HepG2 (cell line): ENCODE results near the gene SAE1. TPM values are rescaled to one million over a fixed set of nuclear protein-coding genes. Genes with fewer than 3 reads are reported as not detected.

Experiments
- ARNT ChIP-seq: fragments of 450-650 bp; IDR thresholded peaks from 2 replicates; pipeline ENCODE4 v1.6.1; 2017
- ARNTL ChIP-seq: sonication (generic); formaldehyde crosslinking; IDR thresholded peaks from 2 replicates; pipeline ENCODE4 v1.4.0; 2020; ENCODE audit warnings: mild to moderate bottlenecking, missing genetic modification reagents
- ATF1 ChIP-seq: IDR thresholded peaks from 2 replicates; pipeline ENCODE4 v1.6.1; 2016; ENCODE audit warnings: mild to moderate bottlenecking, control low read depth
- CHD2 ChIP-seq: IDR thresholded peaks from 2 replicates; pipeline ENCODE4 v1.6.1; 2011; ENCODE audit warnings: low read depth, low read length, improper control_type of control experiment
- ESRRA ChIP-seq: sonication (generic); formaldehyde crosslinking; IDR thresholded peaks from 2 replicates; pipeline ENCODE4 v1.5.1; 2020; ENCODE audit warnings: mild to moderate bottlenecking, low read depth, missing genetic modification reagents
- GABPA ChIP-seq, 2 experiments: IDR thresholded peaks; 2 replicates each; pipeline ENCODE4 v1.6.1; 2011 to 2016; ENCODE audit warnings: low read depth in 2 of 2, low read length in 1 of 2, missing biosample characterization in 1 of 2, missing genetic modification characterization in 1 of 2
- HDAC6 ChIP-seq: fragments of 200-600 bp; sonication (generic); IDR thresholded peaks from 2 replicates; pipeline ENCODE4 v1.7.0; 2017; ENCODE audit warnings: mild to moderate bottlenecking, antibody characterized with exemption, low read length, low read depth
- IKZF4 ChIP-seq: sonication (generic); formaldehyde crosslinking; IDR thresholded peaks from 2 replicates; pipeline ENCODE4 v1.5.1; 2020; ENCODE audit warnings: borderline replicate concordance, mild to moderate bottlenecking, low read depth, missing genetic modification reagents; ENCODE audit errors: not compliant biosample characterization
- POGZ ChIP-seq: sonication (generic); formaldehyde crosslinking; IDR thresholded peaks from 2 replicates; pipeline ENCODE4 v1.4.0; 2020; ENCODE audit warnings: mild to moderate bottlenecking, missing genetic modification reagents
- POLR2AphosphoS2 ChIP-seq: IDR thresholded peaks from 2 replicates; pipeline ENCODE4 v1.6.1; 2011; ENCODE audit warnings: low read depth, low read length, improper control_type of control experiment
- RAD21 ChIP-seq: fragments of 450-650 bp; formaldehyde crosslinking; IDR thresholded peaks from 2 replicates; pipeline ENCODE4 v1.5.0; 2020; ENCODE audit warnings: mild to moderate bottlenecking
- SCMH1 ChIP-seq: sonication (generic); formaldehyde crosslinking; IDR thresholded peaks from 2 replicates; pipeline ENCODE4 v1.9.0; 2021; ENCODE audit warnings: missing genetic modification reagents, mild to moderate bottlenecking, borderline replicate concordance
- SKI ChIP-seq: fragments of 450-650 bp; IDR thresholded peaks from one replicate; pipeline ENCODE4 v1.6.1; 2018; ENCODE audit warnings: mild to moderate bottlenecking; ENCODE audit not compliant: partially characterized antibody
- SP5 ChIP-seq: IDR thresholded peaks from 2 replicates; pipeline ENCODE4 v1.6.1; 2016; ENCODE audit warnings: low read depth, borderline replicate concordance
- TOPORS ChIP-seq: sonication (generic); formaldehyde crosslinking; IDR thresholded peaks from 2 replicates; pipeline ENCODE4 v1.8.0; 2023; ENCODE audit warnings: mild to moderate bottlenecking, missing genetic modification reagents
- U2AF2 ChIP-seq: fragments of 200-400 bp; formaldehyde crosslinking; IDR thresholded peaks from 2 replicates; pipeline ENCODE4 v1.6.1; 2017; ENCODE audit warnings: low read depth, mild to moderate bottlenecking, low read length
- ZNF276 ChIP-seq: sonication (generic); formaldehyde crosslinking; IDR thresholded peaks from 2 replicates; pipeline ENCODE4 v1.4.0; 2020; ENCODE audit warnings: mild to moderate bottlenecking, low read depth, missing genetic modification reagents
- ZNF296 ChIP-seq: sonication (generic); formaldehyde crosslinking; conservative IDR thresholded peaks from 2 replicates; pipeline ENCODE4 v1.5.0; 2020; ENCODE audit warnings: mild to moderate bottlenecking, missing genetic modification reagents
- ZNF652 ChIP-seq: IDR thresholded peaks from 2 replicates; pipeline ENCODE4 v1.6.1; 2016; ENCODE audit warnings: low read depth, borderline replicate concordance
- ZNF770 ChIP-seq: sonication (generic); formaldehyde crosslinking; IDR thresholded peaks from 2 replicates; pipeline ENCODE4 v1.5.0; 2020; ENCODE audit warnings: mild to moderate bottlenecking, missing genetic modification reagents
- ZNF800 ChIP-seq: sonication (generic); formaldehyde crosslinking; IDR thresholded peaks from 2 replicates; pipeline ENCODE4 v1.4.0; 2020; ENCODE audit warnings: missing genetic modification reagents
- polyA plus RNA-seq, 8 experiments: library from polyadenylated mRNA; depleted of rRNA in 3 of 8; stranded (reverse) in 7 of 8; unstranded in 1 of 8; fragments of >200 nt; fragmentation: Illumina TruSeq in 4 of 8; extraction: Trizol in 4 of 8; gene quantifications; 2 replicates each; pipeline versions ENCODE4 v1.2.1 to v1.2.3, GENCODE V29; 2011 to 2016; ENCODE audit warnings: low read depth in 4 of 8, missing spikeins in 1 of 8, mixed read lengths in 1 of 8; ENCODE audit not compliant: insufficient read depth in 1 of 8
- total RNA-seq, 5 experiments: library from RNA; depleted of rRNA; stranded (reverse); fragments of >200 nt; fragmentation: Illumina TruSeq; extraction: Trizol; gene quantifications; 2 replicates each; pipeline ENCODE4 v1.2.3, GENCODE V29; 2016; ENCODE audit warnings: low read depth in 1 of 5
- TF ChIP-seq, protein P1 (sequence below): sonication (generic); formaldehyde crosslinking; IDR thresholded peaks from 2 replicates; pipeline ENCODE4 v1.4.0; 2020; ENCODE audit warnings: missing genetic modification reagents
- TF ChIP-seq, protein P2 (sequence below): sonication (generic); formaldehyde crosslinking; IDR thresholded peaks from 2 replicates; pipeline ENCODE4 v1.8.1; 2023; ENCODE audit warnings: mild to moderate bottlenecking, missing genetic modification reagents

The SAE1 gene
- total and polyA plus RNA-seq, 2 of the 13 experiments (the other 11 are each of a cell fraction or from before 2014, with no cell fraction given) = 87.6 to 197 TPM

- TF ChIP-seq ATF1 (CRISPR knock-in tag) (peak; percentile 55; the same call in 1 of the 2 replicates), U2AF2 (peak; percentile 85; the same call in 1 of the 2 replicates), POLR2AphosphoS2 (no peak), HDAC6 (no peak), SP5 (peak; percentile 89), TOPORS (CRISPR knock-in tag) (no peak), ZNF276 (CRISPR knock-in tag) (no peak), POGZ (CRISPR knock-in tag) (peak; percentile 47), ZNF800 (CRISPR knock-in tag) (no peak), ZNF296 (CRISPR knock-in tag) (no peak), ZNF770 (CRISPR knock-in tag) (peak; percentile 26; the same call in 1 of the 2 replicates), ZNF652 (CRISPR knock-in tag) (no peak; the same call in 1 of the 2 replicates), ARNTL (peak; percentile 90), ARNT (no peak), RAD21 (CRISPR knock-in tag) (peak; percentile 49), GABPA (IDR thresholded peaks at IDR 0.05; ENCODE audit: low read depth, low read length) (no peak), GABPA (CRISPR knock-in tag; IDR thresholded peaks at IDR 0.05; ENCODE audit: low read depth) (no peak), IKZF4 (CRISPR knock-in tag) (peak; percentile 15), ESRRA (CRISPR knock-in tag) (peak; percentile 99), CHD2 (no peak), SKI (peak; percentile 90), SCMH1 (CRISPR knock-in tag) (no peak)
- TF ChIP-seq, protein P1, sequence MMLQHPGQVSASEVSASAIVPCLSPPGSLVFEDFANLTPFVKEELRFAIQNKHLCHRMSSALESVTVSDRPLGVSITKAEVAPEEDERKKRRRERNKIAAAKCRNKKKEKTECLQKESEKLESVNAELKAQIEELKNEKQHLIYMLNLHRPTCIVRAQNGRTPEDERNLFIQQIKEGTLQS (CRISPR knock-in tag) = peak; percentile 12; the same call in 1 of the 2 replicates
- TF ChIP-seq, protein P2, sequence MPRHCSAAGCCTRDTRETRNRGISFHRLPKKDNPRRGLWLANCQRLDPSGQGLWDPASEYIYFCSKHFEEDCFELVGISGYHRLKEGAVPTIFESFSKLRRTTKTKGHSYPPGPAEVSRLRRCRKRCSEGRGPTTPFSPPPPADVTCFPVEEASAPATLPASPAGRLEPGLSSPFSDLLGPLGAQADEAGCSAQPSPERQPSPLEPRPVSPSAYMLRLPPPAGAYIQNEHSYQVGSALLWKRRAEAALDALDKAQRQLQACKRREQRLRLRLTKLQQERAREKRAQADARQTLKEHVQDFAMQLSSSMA (CRISPR knock-in tag) = peak; percentile 84
Measured at GRCh38 chr19:47096100-47096704, 34.4 kb upstream of the SAE1 start (continued).
